ENCODE results near the gene TANGO2. TPM values are rescaled to one million over a fixed set of nuclear protein-coding genes. Genes with fewer than 3 reads are reported as not detected.

TANGO2 gene
- total RNA-seq, 1 experiment from 2014 or later, result 13.9 TPM

GRCh38 chr22:20089977-20090729 is 69.2 kb downstream of the TANGO2 start:
- intact Hi-C loops (cut with micrococcal nuclease), result no loop called here
- no peak overlapping the region for H3K4me3 Mint-ChIP-seq (ENCODE audit: unreplicated experiment)
- ChIA-PET CTCF (no interaction called here), POLR2A (no interaction called here)
- TF ChIP-seq CTCF (IDR thresholded peaks at IDR 0.05; ENCODE audit: unreplicated experiment), result no peak
- peaks cover 7% of the 10 kb centered on the region for H3K4me1 Mint-ChIP-seq (ENCODE audit: insufficient read depth, unreplicated experiment)
- H3K36me3 Mint-ChIP-seq (ENCODE audit: insufficient read depth, unreplicated experiment), result peaks cover 88% of the 10 kb centered on the region
- no peaks in the 10 kb centered on the region for H3K9me3 Mint-ChIP-seq (ENCODE audit: unreplicated experiment)
- no peak for DNase-seq (ENCODE audit: unreplicated experiment)
- BruUV-seq (replicated peaks), result no TSS peak
- no peak overlapping the region for H3K27ac Mint-ChIP-seq (ENCODE audit: low read depth, unreplicated experiment)
- no peaks in the 10 kb centered on the region for H3K27me3 Mint-ChIP-seq (ENCODE audit: insufficient read depth, unreplicated experiment)

- intact Hi-C loops (cut with micrococcal nuclease), result no loop called here
- Mint-ChIP-seq H3K36me3 (ENCODE audit: insufficient read depth, unreplicated experiment) (peaks cover 88% of the 10 kb centered on the region), H3K27me3 (ENCODE audit: insufficient read depth, unreplicated experiment) (no peaks in the 10 kb centered on the region), H3K9me3 (ENCODE audit: unreplicated experiment) (no peaks in the 10 kb centered on the region), H3K4me1 (ENCODE audit: insufficient read depth, unreplicated experiment) (peaks cover 6% of the 10 kb centered on the region), H3K4me3 (ENCODE audit: unreplicated experiment) (no peak overlapping the region), H3K27ac (ENCODE audit: low read depth, unreplicated experiment) (no peak overlapping the region)
- ChIA-PET POLR2A (no interaction called here), CTCF (interaction anchor here (0.7 kb wide), 2 partner anchors 9 to 137 kb away, joined by 3 read pairs; no protein-coding TSS in a partner anchor)
- no peak for TF ChIP-seq CTCF (IDR thresholded peaks at IDR 0.05; ENCODE audit: unreplicated experiment)
- no TSS peak for BruUV-seq (replicated peaks)
- no peak for DNase-seq (ENCODE audit: unreplicated experiment)
These were observed 69.9 kb downstream of the TANGO2 start for GRCh38 chr22:20090730-20091240.

GRCh38 chr22:20091690-20092476 is 71.0 kb downstream of the TANGO2 start:
- no peak for TF ChIP-seq CTCF (IDR thresholded peaks at IDR 0.05; ENCODE audit: unreplicated experiment)
- Mint-ChIP-seq H3K36me3 (ENCODE audit: insufficient read depth, unreplicated experiment) (peaks cover 88% of the 10 kb centered on the region), H3K4me3 (ENCODE audit: unreplicated experiment) (no peak overlapping the region), H3K9me3 (ENCODE audit: unreplicated experiment) (no peaks in the 10 kb centered on the region), H3K27me3 (ENCODE audit: insufficient read depth, unreplicated experiment) (no peaks in the 10 kb centered on the region), H3K27ac (ENCODE audit: low read depth, unreplicated experiment) (no peak overlapping the region), H3K4me1 (ENCODE audit: insufficient read depth, unreplicated experiment) (no peaks in the 10 kb centered on the region)
- DNase-seq (ENCODE audit: unreplicated experiment), result no peak
- intact Hi-C loops (cut with micrococcal nuclease), result no loop called here
- ChIA-PET CTCF (interaction anchor here (0.7 to 0.9 kb wide), 2 partner anchors 32 to 138 kb away, joined by 3 to 4 read pairs; no protein-coding TSS in a partner anchor), POLR2A (no interaction called here)
- BruUV-seq (replicated peaks), result no TSS peak

- peaks cover 88% of the 10 kb centered on the region for H3K36me3 Mint-ChIP-seq (ENCODE audit: insufficient read depth, unreplicated experiment)
- H3K4me1 Mint-ChIP-seq (ENCODE audit: insufficient read depth, unreplicated experiment), result no peaks in the 10 kb centered on the region
- no peak overlapping the region for H3K27ac Mint-ChIP-seq (ENCODE audit: low read depth, unreplicated experiment)
- no TSS peak for BruUV-seq (replicated peaks)
- no peak overlapping the region for H3K4me3 Mint-ChIP-seq (ENCODE audit: unreplicated experiment)
- no peak for TF ChIP-seq CTCF (IDR thresholded peaks at IDR 0.05; ENCODE audit: unreplicated experiment)
- no peak for DNase-seq (ENCODE audit: unreplicated experiment)
- intact Hi-C loops (cut with micrococcal nuclease), result no loop called here
- H3K27me3 Mint-ChIP-seq (ENCODE audit: insufficient read depth, unreplicated experiment), result no peaks in the 10 kb centered on the region
- ChIA-PET CTCF (no interaction called here), POLR2A (no interaction called here)
- H3K9me3 Mint-ChIP-seq (ENCODE audit: unreplicated experiment), result no peaks in the 10 kb centered on the region
These were observed 71.6 kb downstream of the TANGO2 start for GRCh38 chr22:20092477-20092854.
